Mesendoderm (in vitro differentiated cells): ENCODE results near the gene SDK1.

ENCODE experiments used
- DNase-seq: peaks from one replicate; pipeline ENCODE4 v3.0.0; 2013
- H2AK5ac ChIP-seq: 2 replicates; pipeline ENCODE4 v1.6.1; 2013; ENCODE audit warnings: low read length, inconsistent platforms
- H2BK120ac ChIP-seq: 2 replicates; pipeline ENCODE4 v1.6.1; 2013; ENCODE audit warnings: low read depth, mild to moderate bottlenecking, low read length, moderate library complexity, mixed read lengths
- H2BK15ac ChIP-seq: replicated peaks from 2 replicates; pipeline ENCODE4 v1.6.1; 2013; ENCODE audit warnings: low read depth, mild to moderate bottlenecking, moderate library complexity
- H2BK5ac ChIP-seq: 2 replicates; pipeline ENCODE4 v1.6.1; 2013; ENCODE audit warnings: low read length, inconsistent platforms
- H3K18ac ChIP-seq: 2 replicates; pipeline ENCODE4 v1.6.1; 2013; ENCODE audit warnings: mild to moderate bottlenecking, low read length, mixed read lengths
- H3K23ac ChIP-seq: one replicate; pipeline ENCODE4 v1.6.1; 2013; ENCODE audit warnings: low read length
- H3K27ac ChIP-seq: 2 replicates; pipeline ENCODE4 v1.5.1; 2013; ENCODE audit warnings: low read depth, mild to moderate bottlenecking, inconsistent platforms, low read length, moderate library complexity
- H3K27me3 ChIP-seq: 2 replicates; pipeline ENCODE4 v1.6.1; 2013; ENCODE audit warnings: low read length, control low read depth, mild to moderate bottlenecking, inconsistent platforms; ENCODE audit not compliant: insufficient read depth, poor library complexity
- H3K36me3 ChIP-seq: 2 replicates; pipeline ENCODE4 v1.6.1; 2013; ENCODE audit warnings: low read length, inconsistent platforms; ENCODE audit not compliant: control insufficient read depth, insufficient read depth
- H3K4ac ChIP-seq: one replicate; pipeline ENCODE4 v1.6.1; 2013; ENCODE audit warnings: low read depth, mild to moderate bottlenecking, low read length, moderate library complexity
- H3K4me1 ChIP-seq: 2 replicates; pipeline ENCODE4 v1.6.1; 2013; ENCODE audit warnings: low read depth, low read length, inconsistent platforms; ENCODE audit not compliant: control insufficient read depth
- H3K4me2 ChIP-seq: 2 replicates; pipeline ENCODE4 v1.6.1; 2013; ENCODE audit warnings: low read length
- H3K4me3 ChIP-seq: 2 replicates; pipeline ENCODE4 v1.5.1; 2013; ENCODE audit warnings: mild to moderate bottlenecking, low read length
- H3K56ac ChIP-seq: one replicate; pipeline ENCODE4 v1.6.1; 2013; ENCODE audit warnings: low read length
- H3K79me1 ChIP-seq: 2 replicates; pipeline ENCODE4 v1.6.1; 2013; ENCODE audit warnings: low read length, inconsistent platforms
- H3K79me2 ChIP-seq: 2 replicates; pipeline ENCODE4 v1.6.1; 2013; ENCODE audit warnings: mild to moderate bottlenecking, low read length; ENCODE audit not compliant: control insufficient read depth, insufficient read depth
- H3K9ac ChIP-seq: 2 replicates; pipeline ENCODE4 v1.6.1; 2013; ENCODE audit warnings: low read length, inconsistent platforms
- H4K5ac ChIP-seq: one replicate; pipeline ENCODE4 v1.6.1; 2013; ENCODE audit warnings: low read length
- H4K8ac ChIP-seq: one replicate; pipeline ENCODE4 v1.6.1; 2013; ENCODE audit warnings: low read depth, mild to moderate bottlenecking, control low read depth, low read length, moderate library complexity
- WGBS: extraction: QIAGEN DNeasy Blood & Tissue Kit; methylation state at CpG from one replicate; pipeline ENCODE4 v1.1.7; 2013; ENCODE audit warnings: low lambda C conversion rate, missing lambda C conversion rate; ENCODE audit not compliant: insufficient coverage; ENCODE audit errors: extremely low coverage; 5-methylcytosine and 5-hydroxymethylcytosine counted together

SDK1 gene

GRCh38 chr7:4051696-4052095 is 750.6 kb downstream of the SDK1 start:
- no peaks in the 10 kb centered on the region for H3K4me1 ChIP-seq
- no peak for DNase-seq
- H4K8ac ChIP-seq = no peak overlapping the region
- H3K18ac ChIP-seq = no peak overlapping the region
- no peak overlapping the region for H3K9ac ChIP-seq
- H3K4me3 ChIP-seq = no peak overlapping the region
- no CpG with 5 or more reads among the region's 11 CpGs for WGBS
- no peak overlapping the region for H2BK5ac ChIP-seq
- H3K4me2 ChIP-seq = no peak overlapping the region
- H2BK120ac ChIP-seq = no peak overlapping the region
- no peak overlapping the region for H4K5ac ChIP-seq
- no peaks in the 10 kb centered on the region for H3K79me2 ChIP-seq
- H2AK5ac ChIP-seq = no peak overlapping the region
- no peak overlapping the region for H2BK15ac ChIP-seq
- no peaks in the 10 kb centered on the region for H3K79me1 ChIP-seq
- H3K27ac ChIP-seq = no peak overlapping the region
- no peak overlapping the region for H3K23ac ChIP-seq
- no peaks in the 10 kb centered on the region for H3K36me3 ChIP-seq
- H3K4ac ChIP-seq = no peak overlapping the region
- H3K27me3 ChIP-seq = no peaks in the 10 kb centered on the region
- no peak overlapping the region for H3K56ac ChIP-seq

DNA sequence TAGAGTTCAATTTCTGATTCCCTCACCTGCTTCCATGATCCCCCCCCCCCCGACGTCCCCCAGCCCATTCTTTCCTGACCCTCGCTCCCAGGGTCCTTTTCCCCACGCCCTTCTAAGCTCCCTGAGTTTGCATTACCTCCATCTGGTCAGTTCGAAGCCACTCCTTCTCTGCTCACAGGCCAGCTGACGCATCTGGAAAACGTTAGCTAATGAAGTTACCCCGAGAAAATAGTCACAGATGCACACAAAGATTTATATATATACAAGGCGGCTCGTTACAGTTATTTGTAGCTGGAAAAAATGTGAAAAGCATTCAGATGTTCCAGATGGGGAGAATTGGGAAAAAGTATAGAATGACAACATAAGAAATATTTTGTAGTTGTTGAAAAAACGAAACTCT is 751.1 kb downstream of the SDK1 start:
- no peak overlapping the region for H2AK5ac ChIP-seq
- H2BK5ac ChIP-seq = no peak overlapping the region
- no peak overlapping the region for H2BK15ac ChIP-seq
- H3K27me3 ChIP-seq = no peaks in the 10 kb centered on the region
- no peaks in the 10 kb centered on the region for H3K79me2 ChIP-seq
- no peaks in the 10 kb centered on the region for H3K4me1 ChIP-seq
- no peak overlapping the region for H4K8ac ChIP-seq
- WGBS = 100% methylated on average over 1 of the region's 11 CpGs
- H3K4me2 ChIP-seq = no peak overlapping the region
- DNase-seq = no peak
- no peak overlapping the region for H3K18ac ChIP-seq
- no peak overlapping the region for H3K56ac ChIP-seq
- no peak overlapping the region for H4K5ac ChIP-seq
- no peak overlapping the region for H3K4me3 ChIP-seq
- H3K4ac ChIP-seq = no peak overlapping the region
- H2BK120ac ChIP-seq = no peak overlapping the region
- no peak overlapping the region for H3K27ac ChIP-seq
- no peaks in the 10 kb centered on the region for H3K79me1 ChIP-seq
- H3K23ac ChIP-seq = no peak overlapping the region
- no peak overlapping the region for H3K9ac ChIP-seq
- H3K36me3 ChIP-seq = no peaks in the 10 kb centered on the region

DNA sequence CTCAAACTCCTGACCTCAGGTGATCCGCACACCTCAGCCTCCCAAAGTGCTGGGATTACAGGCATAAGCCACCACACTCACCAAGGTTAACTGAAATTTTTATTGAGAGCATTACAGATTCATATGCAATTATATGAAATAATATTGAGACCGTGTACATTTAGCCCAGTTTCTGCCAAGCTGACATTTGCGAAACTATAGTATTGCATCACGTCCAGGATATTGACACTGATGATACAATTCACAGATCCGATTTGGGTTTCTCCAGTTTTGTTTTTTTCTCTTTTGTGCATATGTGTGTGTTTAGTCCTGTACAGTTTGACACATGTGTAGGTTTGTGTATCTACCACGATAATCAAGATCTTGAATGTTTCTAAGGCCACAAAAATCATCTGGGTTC is 753.1 kb downstream of the SDK1 start:
- DNase-seq = no peak
- WGBS = no CpG with 5 or more reads among the region's 6 CpGs

DNA sequence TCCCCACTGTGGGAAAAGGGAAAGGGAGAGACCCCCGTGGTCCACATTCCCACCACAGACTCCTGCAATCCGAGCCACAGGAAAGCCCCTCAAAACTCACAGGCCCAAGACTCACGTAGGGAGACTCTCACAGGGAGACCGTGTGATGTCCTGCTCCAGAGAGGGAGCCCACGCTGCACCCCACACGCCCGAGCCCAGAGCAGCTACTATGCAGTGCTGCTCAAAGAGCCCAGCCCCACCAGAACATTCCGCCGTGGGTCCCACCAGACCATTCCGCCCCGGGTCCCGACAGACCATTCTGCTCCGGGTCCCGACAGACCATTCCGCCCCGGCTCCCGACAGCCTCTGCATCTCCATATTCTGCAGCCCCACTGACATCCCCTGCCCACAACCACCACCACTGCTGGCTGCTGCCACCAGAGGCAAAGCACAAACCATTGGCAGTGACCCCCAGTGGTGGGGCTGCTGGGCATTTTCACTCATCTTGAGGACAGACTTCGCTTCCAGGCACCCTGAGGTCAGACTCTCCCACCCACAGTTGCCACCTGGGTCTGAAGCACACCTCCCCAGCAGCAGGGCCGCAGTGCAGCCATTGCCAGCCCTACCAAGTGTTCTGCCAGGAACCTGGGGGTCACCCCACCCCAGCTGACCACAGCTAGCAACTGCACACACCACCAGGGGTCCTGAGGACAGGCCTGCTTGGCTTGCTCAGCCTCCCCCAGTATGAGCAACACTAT is 755.7 kb downstream of the SDK1 start:
- DNase-seq = no peak
- no peak overlapping the region for H2BK120ac ChIP-seq
- WGBS = no CpG with 5 or more reads among the region's 19 CpGs

More for the DNA sequence above, 753.1 kb downstream of the SDK1 start:
- no peak overlapping the region for H3K4me3 ChIP-seq
- no peaks in the 10 kb centered on the region for H3K36me3 ChIP-seq
- no peak overlapping the region for H3K27ac ChIP-seq
- no peaks in the 10 kb centered on the region for H3K4me1 ChIP-seq
- no peak overlapping the region for H2AK5ac ChIP-seq
- H4K5ac ChIP-seq = no peak overlapping the region
- H2BK15ac ChIP-seq = no peak overlapping the region
- H3K56ac ChIP-seq = no peak overlapping the region
- no peaks in the 10 kb centered on the region for H3K79me2 ChIP-seq
- no peak overlapping the region for H3K4ac ChIP-seq
- H4K8ac ChIP-seq = no peak overlapping the region
- H3K4me2 ChIP-seq = no peak overlapping the region
- no peaks in the 10 kb centered on the region for H3K27me3 ChIP-seq
- no peaks in the 10 kb centered on the region for H3K79me1 ChIP-seq
- no peak overlapping the region for H3K9ac ChIP-seq
- H3K18ac ChIP-seq = no peak overlapping the region
- no peak overlapping the region for H2BK120ac ChIP-seq
- no peak overlapping the region for H3K23ac ChIP-seq
- no peak overlapping the region for H2BK5ac ChIP-seq

DNA sequence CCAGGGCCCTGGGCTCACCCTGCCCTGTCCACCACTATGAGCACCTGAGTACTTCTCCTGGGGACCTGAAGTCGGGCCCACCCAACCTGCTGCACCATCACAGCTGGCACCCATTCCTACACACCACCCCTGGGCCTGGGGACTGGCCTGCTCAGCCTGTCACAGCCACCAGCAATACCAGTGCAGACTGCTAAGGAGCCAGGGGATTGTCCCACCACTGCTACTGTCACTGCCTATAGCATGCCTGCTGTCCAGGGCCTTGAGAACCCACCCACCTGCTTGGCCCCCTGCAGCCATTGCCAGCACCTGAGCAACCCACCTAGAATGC is 756.2 kb downstream of the SDK1 start:
- Histone ChIP-seq H3K79me1 (no peaks in the 10 kb centered on the region), H3K4me3 (no peak overlapping the region), H3K4me2 (no peak overlapping the region), H2AK5ac (no peak overlapping the region), H3K56ac (no peak overlapping the region), H4K5ac (no peak overlapping the region), H3K4ac (no peak overlapping the region), H3K27ac (no peak overlapping the region), H4K8ac (no peak overlapping the region), H3K23ac (no peak overlapping the region), H2BK120ac (no peak overlapping the region), H3K27me3 (no peaks in the 10 kb centered on the region), H3K36me3 (no peaks in the 10 kb centered on the region), H3K9ac (no peak overlapping the region), H3K4me1 (no peaks in the 10 kb centered on the region), H2BK5ac (no peak overlapping the region), H2BK15ac (no peak overlapping the region), H3K79me2 (no peaks in the 10 kb centered on the region), H3K18ac (no peak overlapping the region)
- DNase-seq = no peak
- WGBS = no CpG with 5 or more reads among the region's 1 CpG

More for the DNA sequence above, 755.7 kb downstream of the SDK1 start:
- H3K4me3 ChIP-seq = no peak overlapping the region
- H3K4me2 ChIP-seq = no peak overlapping the region
- H3K4me1 ChIP-seq = no peaks in the 10 kb centered on the region
- H3K27me3 ChIP-seq = no peaks in the 10 kb centered on the region
- H3K56ac ChIP-seq = no peak overlapping the region
- no peak overlapping the region for H4K5ac ChIP-seq
- no peak overlapping the region for H2AK5ac ChIP-seq
- H3K9ac ChIP-seq = no peak overlapping the region
- no peak overlapping the region for H2BK15ac ChIP-seq
- no peak overlapping the region for H4K8ac ChIP-seq
- no peak overlapping the region for H3K23ac ChIP-seq
- no peak overlapping the region for H3K18ac ChIP-seq
- H3K4ac ChIP-seq = no peak overlapping the region
- no peaks in the 10 kb centered on the region for H3K79me2 ChIP-seq
- no peaks in the 10 kb centered on the region for H3K36me3 ChIP-seq
- no peaks in the 10 kb centered on the region for H3K79me1 ChIP-seq
- H2BK5ac ChIP-seq = no peak overlapping the region
- H3K27ac ChIP-seq = no peak overlapping the region

DNA sequence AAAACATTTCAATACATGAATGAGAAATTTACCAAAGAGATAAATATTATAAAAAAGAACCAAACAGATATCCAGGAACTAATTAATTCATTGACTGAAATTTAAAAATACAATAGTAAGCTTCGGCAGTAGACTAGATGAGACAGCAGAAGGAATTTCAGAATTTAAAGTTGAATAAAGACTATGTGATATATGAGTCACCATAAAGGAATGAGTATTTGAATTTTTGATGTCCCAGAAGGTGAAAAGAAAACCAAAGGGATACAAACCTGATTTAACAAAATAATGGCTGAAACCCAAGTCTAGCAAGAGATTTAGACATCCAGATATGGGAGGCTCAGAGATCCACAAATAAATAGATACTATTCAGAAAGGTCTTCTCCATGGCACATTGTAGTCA is 757.1 kb downstream of the SDK1 start:
- H2BK5ac ChIP-seq = no peak overlapping the region
- no CpG with 5 or more reads among the region's 1 CpG for WGBS
- no peaks in the 10 kb centered on the region for H3K79me1 ChIP-seq
- H3K27me3 ChIP-seq = no peaks in the 10 kb centered on the region
- H4K8ac ChIP-seq = no peak overlapping the region
- H2AK5ac ChIP-seq = no peak overlapping the region
- no peak overlapping the region for H3K4ac ChIP-seq
- no peak overlapping the region for H3K23ac ChIP-seq
- H4K5ac ChIP-seq = no peak overlapping the region
- no peaks in the 10 kb centered on the region for H3K4me1 ChIP-seq
- no peak overlapping the region for H3K27ac ChIP-seq
- H3K18ac ChIP-seq = no peak overlapping the region
- H3K4me3 ChIP-seq = no peak overlapping the region
- no peaks in the 10 kb centered on the region for H3K36me3 ChIP-seq
- no peak overlapping the region for H3K56ac ChIP-seq
- H3K9ac ChIP-seq = no peak overlapping the region
- no peaks in the 10 kb centered on the region for H3K79me2 ChIP-seq
- no peak overlapping the region for H2BK120ac ChIP-seq
- DNase-seq = no peak
- no peak overlapping the region for H3K4me2 ChIP-seq
- H2BK15ac ChIP-seq = no peak overlapping the region
